Heart left ventricle (tissue), 16 donors: ENCODE data around the gene DKK3. TPM values are rescaled to one million over a fixed set of nuclear protein-coding genes. Genes with fewer than 3 reads are reported as not detected.

Experiments used
- ATAC-seq, 4 donors: fragments of 200-7000 bp; cut with Tn5 transposase; one replicate each; pipeline ENCODE4 v1.9.1; 2020 to 2022; ENCODE audit warnings: moderate library complexity in 4 of 4, mild to moderate bottlenecking in 3 of 4, moderate number of reproducible peaks in 1 of 4
- DNase-seq, 5 donors: peaks; one replicate each; pipeline ENCODE4 v3.0.0-alpha.2; 2020
- H3K27ac ChIP-seq, 12 donors: fragments of 200-600 bp; sonication (generic) in 4 of 12; one replicate each; pipeline versions ENCODE4 v1.5.0 to v1.8.0; 2016 to 2022; ENCODE audit warnings: mild to moderate bottlenecking in 2 of 12
- H3K27me3 ChIP-seq, 9 donors: fragments of 200-600 bp; sonication (generic) in 2 of 9; one replicate each; pipeline versions ENCODE4 v1.5.1 to v1.8.0; 2016 to 2022; ENCODE audit warnings: mild to moderate bottlenecking in 3 of 9
- H3K36me3 ChIP-seq, 9 donors: fragments of 200-600 bp; sonication (generic) in 2 of 9; one replicate each; pipeline versions ENCODE4 v1.5.0 to v1.8.0; 2018 to 2022; ENCODE audit warnings: mild to moderate bottlenecking in 2 of 9
- H3K4me1 ChIP-seq, 12 donors: fragments of 200-600 bp; sonication (generic) in 4 of 12; one replicate each; pipeline versions ENCODE4 v1.5.0 to v1.8.0; 2016 to 2022; ENCODE audit warnings: mild to moderate bottlenecking in 3 of 12
- H3K4me3 ChIP-seq, 12 donors: fragments of 200-600 bp; sonication (generic) in 4 of 12; one replicate each; pipeline versions ENCODE4 v1.5.0 to v1.8.0; 2017 to 2022; ENCODE audit warnings: mild to moderate bottlenecking in 9 of 12, moderate library complexity in 4 of 12
- H3K9me3 ChIP-seq, 12 donors: fragments of 200-600 bp; sonication (generic) in 4 of 12; one replicate each; pipeline versions ENCODE4 v1.5.0 to v1.8.0; 2016 to 2022; ENCODE audit warnings: mild to moderate bottlenecking in 1 of 12
- POLR2A ChIP-seq, 2 donors: fragments of 450-650 bp; IDR thresholded peaks; one replicate each; pipeline ENCODE4 v1.6.1; 2017; ENCODE audit warnings: antibody characterized with exemption in 2 of 2, mild to moderate bottlenecking in 2 of 2, moderate library complexity in 2 of 2
- WGBS, 4 donors: extraction: QIAGEN DNeasy Blood & Tissue Kit in 2 of 4; methylation state at CpG; one replicate each; pipeline versions ENCODE4 v1.1.5 to v1.1.7; 2013 to 2018; 5-methylcytosine and 5-hydroxymethylcytosine counted together
- intact Hi-C, 10 donors: fragments of 100-400 bp; cut with DNase I; formaldehyde crosslinking; loops; one replicate each; pipeline versions ENCODE4 v1.11.1 to v1.14.2; 2022
- polyA plus RNA-seq, 2 donors: library from polyadenylated mRNA; stranded (reverse); fragments of 200-250 nt; gene quantifications; one replicate each; pipeline ENCODE4 v1.2.3, GENCODE V29; 2013
- total RNA-seq, 9 donors: library from RNA; depleted of rRNA in 2 of 9; stranded (reverse); fragments of >200 nt in 2 of 9; fragmentation: NEBNext Ultra II Directional in 3 of 9; extraction: Animal tissue kit (Norgen Biotek cat#: 25700) in 3 of 9; gene quantifications; one replicate each; pipeline versions ENCODE4 v1.1.0 to v1.2.4, GENCODE V29; 2016 to 2023
- TF ChIP-seq, protein P1 (sequence below), 12 donors: fragments of 200-600 bp; sonication (generic) in 4 of 12; IDR thresholded peaks; one replicate each; pipeline versions ENCODE4 v1.5.0 to v1.8.0; 2018 to 2022; ENCODE audit warnings: antibody characterized with exemption in 12 of 12, mild to moderate bottlenecking in 5 of 12
- donor health status: ischemic (EF 13 %, LVEDD 7.1; RV severe dilation, severe dysfunction).
- donor health status: healthy with polysubstance abuse.
- donor health status: DM: no; HTN: yes; CAD: no.
- donor health status: DM: no; HTN: no; CAD: no.
- donor health status: ischemic (EF 25% LVEDD 6.9; RV normal size, moderate dysfunction).
- donor health status: ischemic (EF 25% LVEDD 5.7; RV mildly dilated, moderate dysfunction).
- donor health status: healthy.
- donor health status: DM: yes; HTN: yes; CAD: no.
- donor health status: ischemic (EF 35%, LVEDD 5.7; RV mildly dilated, moderate dysfunction).
- donor health status: nonischemic (EF 11% LVEDD 7.7; RV severe dilation, severe dysfunction).
- donor health status: DM: yes; HTN: yes; CAD: no.
- donor health status: PGD.
- donor health status: ischemic (EF 29% LVEDD 5.4; RV normal size, mild dysfunction).
- donor health status: nonischemic (EF 23%, LVEDD 6.1; RV moderate dilation, normal function).

DKK3 gene
- total and polyA plus RNA-seq, 11 donors = 117 to 851 (median 707) TPM

DNA sequence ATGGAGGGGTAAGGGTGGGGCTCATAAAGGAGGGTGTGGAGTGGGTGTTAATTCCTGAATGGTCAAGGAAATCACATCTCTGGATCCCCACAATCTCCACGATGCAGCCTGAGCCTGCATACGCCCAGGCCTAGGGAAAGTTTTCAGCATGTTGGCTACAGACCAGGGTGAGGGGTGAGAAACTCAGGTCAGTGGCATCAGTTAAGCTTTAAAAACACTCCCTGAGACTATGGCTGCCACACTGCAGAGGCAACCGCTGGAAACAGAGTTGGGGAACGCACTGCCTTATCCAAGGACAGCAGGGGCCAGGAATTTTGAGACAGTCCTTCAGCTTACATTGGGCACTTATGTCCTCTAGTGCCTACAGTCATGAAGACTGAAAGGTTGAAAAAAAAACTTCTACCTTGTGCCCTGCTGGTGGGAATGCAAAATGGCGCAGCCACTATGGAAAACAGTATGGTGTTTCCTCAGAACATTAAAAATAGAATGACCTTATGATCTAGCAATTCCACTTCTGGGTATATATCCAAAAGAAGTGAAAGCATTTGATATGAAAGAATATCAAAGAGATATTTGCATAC lies 19.7 kb downstream of the DKK3 start:
- DNase-seq (no peak), ATAC-seq (peak in 1 of 4 donors; percentile 7)
- no peaks in the 10 kb centered on the region for H3K9me3 ChIP-seq

DNA sequence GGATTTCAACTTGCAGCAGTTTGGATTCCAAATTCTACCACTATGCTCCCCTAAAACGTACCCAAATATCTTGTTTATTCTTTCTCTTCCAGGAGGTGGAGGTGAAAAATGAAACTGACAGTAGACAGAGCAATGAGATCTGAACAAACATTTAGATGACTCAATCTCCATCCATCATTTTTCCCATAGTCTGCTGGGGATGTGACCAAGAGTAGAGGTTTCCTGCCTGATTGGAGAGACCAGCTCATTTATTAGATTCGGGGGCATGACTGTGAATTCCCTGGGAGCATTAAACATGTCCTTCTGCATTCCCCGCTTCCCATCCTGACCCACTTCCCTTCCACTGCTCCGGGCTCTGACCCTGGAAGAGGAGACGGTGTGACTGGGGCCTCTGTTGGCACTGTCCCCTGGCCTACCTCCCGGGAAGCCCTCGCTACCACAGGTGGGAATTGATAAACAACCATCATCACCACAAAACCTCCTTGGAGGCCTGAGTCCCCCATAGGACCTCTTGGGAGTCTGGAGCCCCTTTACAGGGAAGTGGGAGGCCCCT lies 20.3 kb downstream of the DKK3 start:
- TF ChIP-seq, protein P1, sequence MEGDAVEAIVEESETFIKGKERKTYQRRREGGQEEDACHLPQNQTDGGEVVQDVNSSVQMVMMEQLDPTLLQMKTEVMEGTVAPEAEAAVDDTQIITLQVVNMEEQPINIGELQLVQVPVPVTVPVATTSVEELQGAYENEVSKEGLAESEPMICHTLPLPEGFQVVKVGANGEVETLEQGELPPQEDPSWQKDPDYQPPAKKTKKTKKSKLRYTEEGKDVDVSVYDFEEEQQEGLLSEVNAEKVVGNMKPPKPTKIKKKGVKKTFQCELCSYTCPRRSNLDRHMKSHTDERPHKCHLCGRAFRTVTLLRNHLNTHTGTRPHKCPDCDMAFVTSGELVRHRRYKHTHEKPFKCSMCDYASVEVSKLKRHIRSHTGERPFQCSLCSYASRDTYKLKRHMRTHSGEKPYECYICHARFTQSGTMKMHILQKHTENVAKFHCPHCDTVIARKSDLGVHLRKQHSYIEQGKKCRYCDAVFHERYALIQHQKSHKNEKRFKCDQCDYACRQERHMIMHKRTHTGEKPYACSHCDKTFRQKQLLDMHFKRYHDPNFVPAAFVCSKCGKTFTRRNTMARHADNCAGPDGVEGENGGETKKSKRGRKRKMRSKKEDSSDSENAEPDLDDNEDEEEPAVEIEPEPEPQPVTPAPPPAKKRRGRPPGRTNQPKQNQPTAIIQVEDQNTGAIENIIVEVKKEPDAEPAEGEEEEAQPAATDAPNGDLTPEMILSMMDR (IDR thresholded peaks at IDR 0.05) = no peak
- no peak for TF ChIP-seq POLR2A (IDR thresholded peaks at IDR 0.05)
- H3K4me1 ChIP-seq = peaks cover 6 to 89% (median 57%) of the 10 kb centered on the region in 12 donors

More for the DNA sequence above, 19.7 kb downstream of the DKK3 start:
- Histone ChIP-seq H3K27me3 (no peaks in the 10 kb centered on the region), H3K4me3 (no peak overlapping the region), H3K36me3 (no peaks in the 10 kb centered on the region), H3K4me1 (peaks cover 6 to 92% (median 55%) of the 10 kb centered on the region in 12 donors), H3K27ac (peak overlapping the region in 10 of 12 donors; percentile 20 to 90 (median 61))
- TF ChIP-seq, protein P1 (IDR thresholded peaks at IDR 0.05) = peak in 3 of 12 donors; percentile 16 to 31 (median 30)
- no peak for TF ChIP-seq POLR2A (IDR thresholded peaks at IDR 0.05)
- intact Hi-C loops = no loop called here
- WGBS, 4 donors = 68 to 86% (median 77%) methylated on average over 4 to 5 of the region's 5 CpGs

DNA sequence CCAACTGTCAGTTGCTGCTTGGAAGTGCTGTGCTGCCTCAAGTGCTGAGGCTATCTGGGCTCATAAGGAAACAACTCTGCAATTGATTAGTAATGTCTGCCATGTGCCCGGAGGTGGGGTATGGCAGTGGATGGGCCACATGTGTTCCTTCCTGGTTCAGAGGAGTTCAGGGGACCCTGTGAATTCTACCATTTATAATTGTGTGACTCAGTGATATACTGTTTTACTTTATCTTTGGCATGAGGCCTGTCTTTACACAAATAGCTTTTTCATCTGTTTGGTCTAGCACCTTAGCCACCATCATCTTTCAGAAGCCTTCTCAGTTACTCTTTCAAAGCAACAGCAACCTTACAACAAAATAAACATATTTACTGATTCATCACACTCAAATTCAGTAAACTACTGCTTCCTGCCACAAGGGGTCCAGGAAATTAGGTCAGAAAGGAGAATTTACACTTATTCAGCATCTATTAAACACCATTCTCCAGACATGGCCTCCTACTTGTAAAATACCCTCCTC lies 20.9 kb downstream of the DKK3 start:
- ATAC-seq (no peak), DNase-seq (no peak)
- Histone ChIP-seq H3K27me3 (no peaks in the 10 kb centered on the region), H3K36me3 (no peaks in the 10 kb centered on the region), H3K27ac (peak overlapping the region in 9 of 12 donors; percentile 20 to 90 (median 60)), H3K9me3 (no peaks in the 10 kb centered on the region), H3K4me3 (no peak overlapping the region), H3K4me1 (peaks cover 6 to 85% (median 54%) of the 10 kb centered on the region in 12 donors)
- 88 to 100% (median 93%) methylated on average over 1 of the region's 1 CpG for WGBS, 4 donors
- intact Hi-C loops = no loop called here
- TF ChIP-seq, protein P1 (IDR thresholded peaks at IDR 0.05) = peak in 6 of 12 donors; percentile 7 to 36 (median 23)
- TF ChIP-seq POLR2A (IDR thresholded peaks at IDR 0.05) = no peak

More for the DNA sequence above, 20.3 kb downstream of the DKK3 start:
- ATAC-seq = no peak
- Histone ChIP-seq H3K9me3 (no peaks in the 10 kb centered on the region), H3K27me3 (no peaks in the 10 kb centered on the region), H3K27ac (peak overlapping the region in 10 of 12 donors; percentile 20 to 90 (median 59)), H3K36me3 (no peaks in the 10 kb centered on the region), H3K4me3 (no peak overlapping the region)
- intact Hi-C loops = no loop called here
- 63 to 80% (median 70%) methylated on average over 7 of the region's 7 CpGs for WGBS, 4 donors
- no peak for DNase-seq
